Measurements from ENCODE around the gene SELPLG. TPM values are rescaled to one million over a fixed set of nuclear protein-coding genes. Genes with fewer than 3 reads are reported as not detected.
"Not testable (repeated sequence)": the region's sequence is repeated elsewhere in the genome, so short reads cannot be mapped to it uniquely, and the experiment has no call there.

The SELPLG gene
- polyA plus RNA-seq, 5 donors: 3.3 to 4.9 (median 4.0) TPM

- DNase-seq: no peak
These were observed 13.3 kb downstream of the SELPLG start for GRCh38 chr12:108620236-108620879.

- DNase-seq: no peak
These were observed 14.1 kb downstream of the SELPLG start for GRCh38 chr12:108619369-108620160.

GRCh38 chr12:108618953-108619274, 14.8 kb downstream of the SELPLG start:
- DNase-seq: not testable (repeated sequence)

- peak; percentile 74 to 78 for DNase-seq
These were observed 15.4 kb downstream of the SELPLG start for GRCh38 chr12:108618079-108618952.

- DNase-seq: no peak
These were observed 16.5 kb downstream of the SELPLG start for GRCh38 chr12:108616941-108617858.

GRCh38 chr12:108616359-108616758, 17.3 kb downstream of the SELPLG start:
- no peak for DNase-seq

- no peak for DNase-seq
These were observed 17.8 kb downstream of the SELPLG start for GRCh38 chr12:108615918-108616317.

- DNase-seq: no peak
These were observed 19.1 kb downstream of the SELPLG start for GRCh38 chr12:108614639-108615038.

GRCh38 chr12:108614041-108614440, 19.7 kb downstream of the SELPLG start:
- no peak for DNase-seq

- no peak for DNase-seq
These were observed 20.1 kb downstream of the SELPLG start for GRCh38 chr12:108613548-108613947.

- no peak for DNase-seq
These were observed 20.9 kb downstream of the SELPLG start for GRCh38 chr12:108612788-108613282.

- DNase-seq: no peak
These were observed 21.7 kb downstream of the SELPLG start for GRCh38 chr12:108611884-108612415.

GRCh38 chr12:108610856-108611605, 22.7 kb downstream of the SELPLG start:
- DNase-seq: no peak

- DNase-seq: no peak
These were observed 23.3 kb downstream of the SELPLG start for GRCh38 chr12:108610336-108610815.

- peak; percentile 93 to 95 for DNase-seq
These were observed 24.0 kb downstream of the SELPLG start for GRCh38 chr12:108609537-108610335.

GRCh38 chr12:108608616-108609015, 25.1 kb downstream of the SELPLG start:
- no peak for DNase-seq

- no peak for DNase-seq
These were observed 25.6 kb downstream of the SELPLG start for GRCh38 chr12:108607981-108608600.

GRCh38 chr12:108606492-108606891, 27.2 kb downstream of the SELPLG start:
- no peak for DNase-seq
